Ovary (tissue), 9 donors: ENCODE data around the gene IL5RA. TPM values are rescaled to one million over a fixed set of nuclear protein-coding genes. Genes with fewer than 3 reads are reported as not detected.

Experiments used
- DNase-seq, 5 donors: peaks; one replicate each; pipeline ENCODE4 v3.0.0-alpha.2; 2019 to 2020
- H3K27ac ChIP-seq, 2 donors: fragments of 200-600 bp; one replicate each; pipeline versions ENCODE4 v1.5.1 to v1.8.0; 2019 to 2022
- H3K27me3 ChIP-seq: fragments of 200-600 bp; one replicate; pipeline ENCODE4 v1.8.0; 2022
- H3K36me3 ChIP-seq: fragments of 200-600 bp; sonication (generic); one replicate; pipeline ENCODE4 v1.5.1; 2019
- H3K4me1 ChIP-seq: one replicate; pipeline ENCODE4 v1.8.1; 2013; ENCODE audit warnings: mild to moderate bottlenecking, moderate library complexity; ENCODE audit not compliant: insufficient read depth
- H3K4me3 ChIP-seq: fragments of 200-600 bp; sonication (generic); one replicate; pipeline ENCODE4 v1.5.1; 2017
- H3K9me3 ChIP-seq, 2 donors: fragments of 200-600 bp in 1 of 2; sonication (generic) in 1 of 2; one replicate each; pipeline versions ENCODE4 v1.5.1 to v1.8.1; 2013 to 2019; ENCODE audit warnings: mild to moderate bottlenecking in 1 of 2, moderate library complexity in 1 of 2
- CTCF ChIP-seq, 3 donors: fragments of 450-650 bp in 2 of 3; fragments of 200-600 bp in 1 of 3; IDR thresholded peaks; one replicate each; pipeline versions ENCODE4 v1.5.1 to v1.8.0; 2016 to 2022; ENCODE audit warnings: antibody characterized with exemption in 3 of 3, mild to moderate bottlenecking in 1 of 3
- EP300 ChIP-seq: sonication (generic); formaldehyde crosslinking; IDR thresholded peaks from one replicate; pipeline ENCODE4 v1.6.1; 2017; ENCODE audit warnings: antibody characterized with exemption
- POLR2A ChIP-seq: fragments of 450-650 bp; IDR thresholded peaks from one replicate; pipeline ENCODE4 v1.6.1; 2017; ENCODE audit warnings: antibody characterized with exemption, mild to moderate bottlenecking, moderate library complexity
- WGBS, 3 donors: extraction: QIAGEN DNeasy Blood & Tissue Kit in 1 of 3; methylation state at CpG; one replicate each; pipeline versions ENCODE4 v1.1.5 to v1.1.7; 2013 to 2017; 5-methylcytosine and 5-hydroxymethylcytosine counted together
- intact Hi-C, 4 donors: fragments of 100-400 bp; cut with DNase I; formaldehyde crosslinking; loops; one replicate each; pipeline versions ENCODE4 v1.11.0 to v1.15.1; 2022 to 2023
- polyA plus RNA-seq, 2 donors: library from polyadenylated mRNA; stranded (reverse); fragments of 200-250 nt in 1 of 2; fragments of 350-450 nt in 1 of 2; fragmentation: Illumina TruSeq in 1 of 2; extraction: RNeasy Lipid Tissue Mini Kit (QIAGEN cat#74804) in 1 of 2; gene quantifications; one replicate each; pipeline ENCODE4 v1.2.3, GENCODE V29; 2013 to 2014
- total RNA-seq, 7 donors: library from RNA; depleted of rRNA in 2 of 7; stranded (reverse); fragments of >200 nt in 2 of 7; fragmentation: NEBNext Ultra II Directional in 3 of 7; extraction: Animal tissue kit (Norgen Biotek cat#: 25700) in 3 of 7; gene quantifications; one replicate each; pipeline versions ENCODE4 v1.1.0 to v1.2.4, GENCODE V29; 2016 to 2023
- donor health status: DM: no; HTN: no; CAD: no; lungs with moderate emphysema.
- donor health status: DM: no; HTN: no; CAD: no.
- donor health status: Bipolar disorder and iron deficiency.
- donor health status: DM: yes; HTN: yes; CAD: no.
- donor health status: DM: no; HTN: no; CAD: no.
- donor health status: DM: yes; HTN: yes; CAD: no.

Gene IL5RA
- total and polyA plus RNA-seq, 9 donors: 0.07 to 7.9 (median 0.99) TPM; not detected in 2

DNA sequence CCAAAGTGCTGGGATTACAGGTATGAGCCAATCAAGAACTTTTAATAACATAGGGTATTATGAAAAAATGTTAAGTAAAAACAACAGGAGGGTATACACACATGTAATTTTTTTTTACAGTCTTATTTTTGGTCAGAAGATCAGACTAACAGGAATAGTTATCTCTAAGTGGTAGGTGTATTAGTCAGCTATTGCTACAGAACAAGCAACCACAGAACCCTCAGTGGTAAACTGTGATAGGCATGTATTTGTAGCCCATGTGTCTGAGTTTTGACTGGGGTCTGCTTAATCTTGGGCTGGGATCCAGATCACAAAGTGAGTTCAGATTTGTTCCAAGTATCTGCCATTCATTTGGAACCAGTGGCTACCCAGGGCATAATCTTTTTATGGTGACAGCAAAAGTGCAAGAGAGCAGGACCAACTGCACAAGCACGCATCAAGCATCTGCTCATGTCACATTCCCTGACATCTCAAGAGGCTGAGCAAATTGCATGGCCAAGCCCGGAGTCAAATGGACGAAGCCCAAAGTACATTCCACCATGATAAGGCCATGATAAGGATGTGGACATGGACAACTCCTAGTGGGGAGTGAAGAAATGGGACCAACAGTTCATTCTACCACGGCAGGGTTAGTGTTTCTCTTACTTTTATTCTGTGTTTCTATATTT is 3.0 kb upstream of the IL5RA start:
- TF ChIP-seq POLR2A: no peak
- DNase-seq: no peak

DNA sequence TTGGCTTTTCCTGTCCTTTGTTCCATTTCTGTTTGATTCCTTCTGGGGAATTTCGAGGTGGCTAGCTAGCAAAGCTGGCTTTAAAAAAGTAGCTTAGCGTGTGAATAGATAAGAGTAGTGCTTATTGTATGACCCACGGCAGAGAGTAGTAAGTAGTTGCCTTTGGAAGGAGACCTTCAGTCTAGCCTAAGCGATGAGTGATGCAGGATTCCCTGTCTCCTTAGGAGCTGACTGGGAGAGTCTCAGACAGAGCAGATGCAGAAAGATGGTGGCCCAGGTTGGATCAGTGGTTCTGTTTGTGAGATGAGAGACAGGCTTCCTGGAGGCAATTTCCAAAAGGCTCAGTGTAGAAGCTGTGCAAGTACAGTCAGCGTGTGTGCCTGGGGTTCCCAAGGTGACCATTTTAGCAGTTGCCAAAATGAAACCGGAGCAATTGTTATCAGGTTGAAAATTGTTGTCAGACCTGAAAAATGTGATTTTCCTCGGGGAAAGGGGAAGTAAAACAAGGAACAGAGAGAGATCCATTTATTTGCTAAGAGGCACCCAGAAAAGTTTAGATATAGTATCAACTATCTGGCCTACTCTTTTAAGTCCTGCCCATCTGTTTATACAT is 681 bp upstream of the IL5RA start:
- H3K36me3 ChIP-seq: no peaks in the 10 kb centered on the region
- WGBS, 3 donors: 49 to 57% (median 55%) methylated on average over 7 of the region's 7 CpGs
- H3K27me3 ChIP-seq: no peaks in the 10 kb centered on the region
- no peak for DNase-seq
- no peaks in the 10 kb centered on the region for H3K9me3 ChIP-seq
- intact Hi-C loops: no loop called here
- H3K27ac ChIP-seq: no peak overlapping the region
- TF ChIP-seq POLR2A (no peak), EP300 (no peak), CTCF (IDR thresholded peaks at IDR 0.05) (no peak)
- H3K4me1 ChIP-seq: no peaks in the 10 kb centered on the region
- H3K4me3 ChIP-seq: no peak overlapping the region

More for the DNA sequence above, 3.0 kb upstream of the IL5RA start:
- 62 to 82% (median 65%) methylated on average over 4 of the region's 4 CpGs for WGBS, 3 donors
- intact Hi-C loops: no loop called here
- no peak overlapping the region for H3K4me3 ChIP-seq
- no peaks in the 10 kb centered on the region for H3K9me3 ChIP-seq
- no peaks in the 10 kb centered on the region for H3K36me3 ChIP-seq
- H3K27me3 ChIP-seq: no peaks in the 10 kb centered on the region
- H3K4me1 ChIP-seq: no peaks in the 10 kb centered on the region
- no peak overlapping the region for H3K27ac ChIP-seq

- Histone ChIP-seq H3K4me1 (no peaks in the 10 kb centered on the region), H3K36me3 (no peaks in the 10 kb centered on the region), H3K4me3 (no peak overlapping the region), H3K27ac (no peak overlapping the region), H3K9me3 (no peaks in the 10 kb centered on the region), H3K27me3 (no peaks in the 10 kb centered on the region)
- TF ChIP-seq CTCF (IDR thresholded peaks at IDR 0.05) (no peak), EP300 (no peak)
- 15 to 37% (median 18%) methylated on average over 11 of the region's 11 CpGs for WGBS, 3 donors
- intact Hi-C loops: no loop called here
- no peak for DNase-seq
Measured at GRCh38 chr3:3109407-3110298, 521 bp downstream of the IL5RA start.

DNA sequence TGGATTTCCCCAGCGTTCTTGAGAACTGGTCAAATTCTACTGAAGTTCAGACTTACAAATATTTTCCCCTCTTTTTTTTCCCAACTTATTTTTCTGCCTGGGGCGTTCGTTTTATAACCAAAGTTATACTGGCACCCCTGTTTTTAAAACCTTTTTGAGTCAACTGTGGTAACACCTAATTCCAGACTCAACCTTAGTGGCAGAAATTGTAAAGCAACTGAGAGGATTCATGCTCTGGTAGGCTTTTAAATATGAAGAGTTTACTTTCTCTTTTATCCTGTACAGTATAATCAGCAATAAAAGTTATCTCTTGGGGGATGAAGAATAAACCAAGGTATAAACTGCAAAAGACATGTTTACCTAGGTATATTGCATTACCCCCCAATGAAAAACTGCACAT is 2.3 kb downstream of the IL5RA start:
- 83 to 88% (median 85%) methylated on average over 3 of the region's 3 CpGs for WGBS, 3 donors
- intact Hi-C loops: no loop called here
- no peak for DNase-seq
- H3K4me3 ChIP-seq: no peak overlapping the region
- no peaks in the 10 kb centered on the region for H3K36me3 ChIP-seq
- TF ChIP-seq POLR2A (no peak), EP300 (no peak), CTCF (IDR thresholded peaks at IDR 0.05) (no peak)
- H3K4me1 ChIP-seq: no peaks in the 10 kb centered on the region
- no peaks in the 10 kb centered on the region for H3K27me3 ChIP-seq
- no peak overlapping the region for H3K27ac ChIP-seq
- no peaks in the 10 kb centered on the region for H3K9me3 ChIP-seq
